Panc1 (cell line): ENCODE data around the gene IGF1R.

Experiments used
- POLR2AphosphoS5 ChIP-seq: IDR thresholded peaks from 2 replicates; pipeline ENCODE4 v1.6.1; 2012; ENCODE audit warnings: mild to moderate bottlenecking, low read depth, low read length, moderate library complexity
- TF ChIP-seq, protein P1 (sequence below): fragments of 450-650 bp; IDR thresholded peaks from 2 replicates; pipeline ENCODE4 v1.5.1; 2017; ENCODE audit warnings: mild to moderate bottlenecking

DNA sequence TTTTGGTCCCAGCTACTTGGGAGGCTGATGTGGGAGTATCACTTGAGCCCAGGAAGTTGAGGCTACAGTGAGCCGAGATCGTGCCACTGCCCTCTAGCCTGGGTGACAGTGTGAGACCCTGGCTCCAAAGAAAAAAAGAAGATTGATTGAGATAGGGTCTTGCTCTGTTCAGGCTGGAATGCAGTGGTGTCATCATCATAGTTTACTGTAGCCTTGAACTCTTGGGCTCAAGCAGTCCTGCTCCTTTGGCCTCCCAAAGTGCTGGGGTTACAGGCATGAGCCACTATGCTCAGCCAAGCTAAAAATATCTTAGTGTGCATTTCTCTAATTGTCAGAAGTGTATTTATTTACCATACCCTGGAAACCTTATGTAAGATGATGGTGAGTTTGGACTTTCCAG is 43.9 kb downstream of the IGF1R start:
- TF ChIP-seq, protein P1, sequence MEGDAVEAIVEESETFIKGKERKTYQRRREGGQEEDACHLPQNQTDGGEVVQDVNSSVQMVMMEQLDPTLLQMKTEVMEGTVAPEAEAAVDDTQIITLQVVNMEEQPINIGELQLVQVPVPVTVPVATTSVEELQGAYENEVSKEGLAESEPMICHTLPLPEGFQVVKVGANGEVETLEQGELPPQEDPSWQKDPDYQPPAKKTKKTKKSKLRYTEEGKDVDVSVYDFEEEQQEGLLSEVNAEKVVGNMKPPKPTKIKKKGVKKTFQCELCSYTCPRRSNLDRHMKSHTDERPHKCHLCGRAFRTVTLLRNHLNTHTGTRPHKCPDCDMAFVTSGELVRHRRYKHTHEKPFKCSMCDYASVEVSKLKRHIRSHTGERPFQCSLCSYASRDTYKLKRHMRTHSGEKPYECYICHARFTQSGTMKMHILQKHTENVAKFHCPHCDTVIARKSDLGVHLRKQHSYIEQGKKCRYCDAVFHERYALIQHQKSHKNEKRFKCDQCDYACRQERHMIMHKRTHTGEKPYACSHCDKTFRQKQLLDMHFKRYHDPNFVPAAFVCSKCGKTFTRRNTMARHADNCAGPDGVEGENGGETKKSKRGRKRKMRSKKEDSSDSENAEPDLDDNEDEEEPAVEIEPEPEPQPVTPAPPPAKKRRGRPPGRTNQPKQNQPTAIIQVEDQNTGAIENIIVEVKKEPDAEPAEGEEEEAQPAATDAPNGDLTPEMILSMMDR, result no peak
- TF ChIP-seq POLR2AphosphoS5, result no peak
